RWPE2 (cell line): ENCODE measurements around the gene PTPN21.
A peak's percentile ranks its signal among the peaks of the same experiment; 100 is the strongest.

ENCODE experiments used
- ATAC-seq: fragments of 200-7000 bp; cut with Tn5 transposase; 3 replicates; pipeline ENCODE4 v1.9.1; 2021; ENCODE audit warnings: low read depth
- DNase-seq: peaks from one replicate; pipeline ENCODE4 v3.0.0-alpha.2; 2020; ENCODE audit warnings: low spot score
- H3K27ac ChIP-seq: fragments of 450-650 bp; 2 replicates; pipeline ENCODE4 v1.5.1; 2017; ENCODE audit warnings: mild to moderate bottlenecking; ENCODE audit not compliant: poor library complexity, severe bottlenecking
- H3K27me3 ChIP-seq: fragments of 250-450 bp; sonication (Bioruptor Pico); 2 replicates; pipeline ENCODE4 v1.5.1; 2021; ENCODE audit warnings: mild to moderate bottlenecking, moderate library complexity; ENCODE audit not compliant: insufficient read depth, poor library complexity, severe bottlenecking
- H3K36me3 ChIP-seq: fragments of 250-450 bp; sonication (Bioruptor Pico); 2 replicates; pipeline ENCODE4 v1.5.1; 2020; ENCODE audit warnings: low read depth, mild to moderate bottlenecking, moderate library complexity
- H3K4me1 ChIP-seq: fragments of 250-450 bp; sonication (Bioruptor Pico); 2 replicates; pipeline ENCODE4 v1.5.1; 2021; ENCODE audit warnings: mild to moderate bottlenecking, moderate library complexity; ENCODE audit not compliant: insufficient read depth, poor library complexity, severe bottlenecking
- H3K4me3 ChIP-seq: fragments of 250-450 bp; sonication (Bioruptor Pico); 2 replicates; pipeline ENCODE4 v1.5.1; 2021; ENCODE audit warnings: mild to moderate bottlenecking, moderate library complexity; ENCODE audit not compliant: severe bottlenecking
- H3K9me3 ChIP-seq: fragments of 250-450 bp; sonication (Bioruptor Pico); 2 replicates; pipeline ENCODE4 v1.5.1; 2021; ENCODE audit warnings: mild to moderate bottlenecking, moderate library complexity; ENCODE audit not compliant: severe bottlenecking
- TF ChIP-seq, protein P1 (sequence below): fragments of 450-650 bp; IDR thresholded peaks from one replicate; pipeline ENCODE4 v1.5.1; 2017; ENCODE audit warnings: mild to moderate bottlenecking, moderate library complexity; ENCODE audit not compliant: poor library complexity, severe bottlenecking

PTPN21 gene

GRCh38 chr14:88490168-88490567, 64.6 kb downstream of the PTPN21 start:
- TF ChIP-seq, protein P1, sequence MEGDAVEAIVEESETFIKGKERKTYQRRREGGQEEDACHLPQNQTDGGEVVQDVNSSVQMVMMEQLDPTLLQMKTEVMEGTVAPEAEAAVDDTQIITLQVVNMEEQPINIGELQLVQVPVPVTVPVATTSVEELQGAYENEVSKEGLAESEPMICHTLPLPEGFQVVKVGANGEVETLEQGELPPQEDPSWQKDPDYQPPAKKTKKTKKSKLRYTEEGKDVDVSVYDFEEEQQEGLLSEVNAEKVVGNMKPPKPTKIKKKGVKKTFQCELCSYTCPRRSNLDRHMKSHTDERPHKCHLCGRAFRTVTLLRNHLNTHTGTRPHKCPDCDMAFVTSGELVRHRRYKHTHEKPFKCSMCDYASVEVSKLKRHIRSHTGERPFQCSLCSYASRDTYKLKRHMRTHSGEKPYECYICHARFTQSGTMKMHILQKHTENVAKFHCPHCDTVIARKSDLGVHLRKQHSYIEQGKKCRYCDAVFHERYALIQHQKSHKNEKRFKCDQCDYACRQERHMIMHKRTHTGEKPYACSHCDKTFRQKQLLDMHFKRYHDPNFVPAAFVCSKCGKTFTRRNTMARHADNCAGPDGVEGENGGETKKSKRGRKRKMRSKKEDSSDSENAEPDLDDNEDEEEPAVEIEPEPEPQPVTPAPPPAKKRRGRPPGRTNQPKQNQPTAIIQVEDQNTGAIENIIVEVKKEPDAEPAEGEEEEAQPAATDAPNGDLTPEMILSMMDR = no peak
- no peak overlapping the region for H3K27ac ChIP-seq

DNA sequence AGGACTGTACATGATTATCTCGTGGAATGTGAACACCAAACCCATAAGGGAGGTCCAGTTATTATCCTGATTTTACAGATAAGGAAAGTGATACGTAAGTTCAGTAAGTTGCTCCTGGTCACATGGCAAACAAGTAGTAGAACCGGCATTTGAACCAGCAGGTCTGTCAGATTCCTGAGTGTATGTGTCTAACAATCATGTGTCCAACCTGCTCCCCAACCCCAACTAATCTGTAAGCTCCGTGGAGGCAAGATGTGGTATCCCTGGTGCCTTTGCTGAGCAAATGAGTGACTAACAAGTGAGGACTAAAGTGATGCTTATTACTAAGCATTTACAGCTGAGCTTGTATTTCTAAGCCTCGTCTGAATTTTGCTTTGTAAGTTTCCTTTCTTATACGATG, 65.9 kb downstream of the PTPN21 start:
- Histone ChIP-seq H3K4me3 (no peak overlapping the region), H3K9me3 (no peaks in the 10 kb centered on the region), H3K4me1 (no peaks in the 10 kb centered on the region), H3K36me3 (peaks cover 27% of the 10 kb centered on the region), H3K27me3 (no peaks in the 10 kb centered on the region), H3K27ac (no peak overlapping the region)
- TF ChIP-seq, protein P1 = no peak
- no peak for ATAC-seq
- DNase-seq = no peak

More at GRCh38 chr14:88490168-88490567, 64.6 kb downstream of the PTPN21 start:
- peaks cover 20% of the 10 kb centered on the region for H3K36me3 ChIP-seq
- H3K9me3 ChIP-seq = no peaks in the 10 kb centered on the region
- ATAC-seq = no peak
- no peaks in the 10 kb centered on the region for H3K27me3 ChIP-seq
- H3K4me3 ChIP-seq = no peak overlapping the region
- no peak for DNase-seq
- no peaks in the 10 kb centered on the region for H3K4me1 ChIP-seq

- Histone ChIP-seq H3K9me3 (no peaks in the 10 kb centered on the region), H3K4me3 (no peak overlapping the region), H3K27me3 (no peaks in the 10 kb centered on the region), H3K27ac (no peak overlapping the region), H3K4me1 (no peaks in the 10 kb centered on the region), H3K36me3 (peaks cover 27% of the 10 kb centered on the region)
- ATAC-seq (0 out of 3 replicates have a peak, but pooled peaks have one; percentile 7), DNase-seq (no peak)
- TF ChIP-seq, protein P1 = no peak
These were observed 66.7 kb downstream of the PTPN21 start for GRCh38 chr14:88488081-88488480.

GRCh38 chr14:88482524-88482923, 72.3 kb downstream of the PTPN21 start:
- Histone ChIP-seq H3K36me3 (peaks cover 44% of the 10 kb centered on the region), H3K27ac (no peak overlapping the region), H3K27me3 (no peaks in the 10 kb centered on the region), H3K4me1 (no peaks in the 10 kb centered on the region), H3K4me3 (no peak overlapping the region), H3K9me3 (no peaks in the 10 kb centered on the region)
- DNase-seq = no peak
- no peak for ATAC-seq
- TF ChIP-seq, protein P1 = no peak

DNA sequence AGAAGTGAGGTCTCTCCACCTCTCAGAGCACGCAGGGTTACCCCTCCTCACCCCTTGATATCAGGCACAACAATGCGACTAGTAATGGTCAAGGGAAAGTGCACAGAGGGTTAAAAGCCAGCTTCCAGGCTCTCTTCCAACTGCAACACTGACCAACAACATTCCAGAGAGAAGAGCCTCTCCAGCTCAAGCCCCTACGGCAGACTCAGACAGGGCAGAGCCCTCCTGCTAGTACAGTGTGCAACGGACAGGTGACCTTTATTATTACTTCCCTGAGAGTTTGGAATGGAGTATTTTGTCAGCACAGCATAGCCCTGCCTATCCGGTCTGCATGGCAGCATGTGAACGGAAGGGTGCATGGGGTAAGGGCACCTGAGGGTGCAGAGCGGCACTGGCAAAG, 73.0 kb downstream of the PTPN21 start:
- Histone ChIP-seq H3K9me3 (no peaks in the 10 kb centered on the region), H3K27me3 (no peaks in the 10 kb centered on the region), H3K27ac (no peak overlapping the region), H3K4me3 (no peak overlapping the region), H3K4me1 (no peaks in the 10 kb centered on the region), H3K36me3 (peaks cover 39% of the 10 kb centered on the region)
- TF ChIP-seq, protein P1 = no peak
- DNase-seq (no peak), ATAC-seq (no peak)
